WTC11 (cell line): ENCODE measurements around the gene RPS15. TPM values are rescaled to one million over a fixed set of nuclear protein-coding genes. Genes with fewer than 3 reads are reported as not detected.

Source experiments
- ATAC-seq: fragments of 200-7000 bp; cut with Tn5 transposase; 2 replicates; pipeline ENCODE4 v1.10.0; 2021; ENCODE audit warnings: mild to moderate bottlenecking, moderate library complexity
- CTCF ChIA-PET: fragments of 300-600 bp; sonication (Branson Sonifier 250); formaldehyde crosslinking; loops from one replicate; lab custom pipeline; 2021; ENCODE audit warnings: antibody characterized with exemption; lab: Charles Lee
- POLR2A ChIA-PET: fragments of 350-600 bp; sonication (Branson Sonifier 250); formaldehyde crosslinking; loops from one replicate; lab custom pipeline; 2021; ENCODE audit warnings: antibody characterized with exemption; lab: Charles Lee
- DNase-seq: peaks from one replicate; pipeline ENCODE4 v3.0.0; 2021; ENCODE audit warnings: low spot score
- H3K27ac Mint-ChIP-seq: 2 replicates; pipeline ENCODE4 v1.8.0; 2021; ENCODE audit warnings: mixed read lengths
- H3K27me3 Mint-ChIP-seq: 2 replicates; pipeline ENCODE4 v1.8.0; 2021; ENCODE audit warnings: low read depth, mild to moderate bottlenecking, moderate library complexity, mixed read lengths
- H3K36me3 Mint-ChIP-seq: 2 replicates; pipeline ENCODE4 v1.8.0; 2021; ENCODE audit warnings: mixed read lengths
- H3K4me1 Mint-ChIP-seq: 2 replicates; pipeline ENCODE4 v1.8.0; 2022; ENCODE audit warnings: mixed read lengths
- H3K4me3 Mint-ChIP-seq: 2 replicates; pipeline ENCODE4 v1.8.0; 2021; ENCODE audit warnings: mild to moderate bottlenecking, moderate library complexity, mixed read lengths
- H3K9me3 Mint-ChIP-seq: 2 replicates; pipeline ENCODE4 v1.8.0; 2021; ENCODE audit warnings: mixed read lengths
- ARID4B ChIP-seq: sonication (generic); formaldehyde crosslinking; IDR thresholded peaks from 2 replicates; pipeline ENCODE4 v1.8.0; 2023; ENCODE audit warnings: missing genetic modification reagents, mild to moderate bottlenecking, borderline replicate concordance
- ATF1 ChIP-seq: sonication (generic); formaldehyde crosslinking; IDR thresholded peaks from 2 replicates; pipeline ENCODE4 v1.8.1; 2023; ENCODE audit warnings: mild to moderate bottlenecking, moderate library complexity, missing genetic modification reagents
- CDX4 ChIP-seq: fragments of 250-450 bp; sonication (Bioruptor Pico); IDR thresholded peaks from 2 replicates; pipeline ENCODE4 v1.9.0; 2021; ENCODE audit warnings: moderate library complexity, mild to moderate bottlenecking, inconsistent platforms, borderline replicate concordance
- CREB1 ChIP-seq: sonication (generic); formaldehyde crosslinking; IDR thresholded peaks from 2 replicates; pipeline ENCODE4 v1.8.0; 2023; ENCODE audit warnings: mild to moderate bottlenecking, missing genetic modification reagents
- E2F4 ChIP-seq: sonication (generic); formaldehyde crosslinking; IDR thresholded peaks from 2 replicates; pipeline ENCODE4 v1.8.1; 2022; ENCODE audit warnings: low read depth, mild to moderate bottlenecking, moderate library complexity, missing genetic modification reagents, borderline replicate concordance
- ERG ChIP-seq: fragments of 250-450 bp; sonication (Bioruptor Pico); IDR thresholded peaks from 2 replicates; pipeline ENCODE4 v1.8.0; 2021; ENCODE audit warnings: mild to moderate bottlenecking
- ESRRA ChIP-seq: sonication (generic); formaldehyde crosslinking; IDR thresholded peaks from 2 replicates; pipeline ENCODE4 v1.8.1; 2022; ENCODE audit warnings: mild to moderate bottlenecking, missing genetic modification reagents, borderline replicate concordance
- GRHL2 ChIP-seq: fragments of 250-450 bp; sonication (Bioruptor Pico); IDR thresholded peaks from 2 replicates; pipeline ENCODE4 v1.8.0; 2022; ENCODE audit warnings: mild to moderate bottlenecking, moderate library complexity; ENCODE audit not compliant: insufficient replicate concordance, severe bottlenecking
- GTF2I ChIP-seq: fragments of 250-450 bp; sonication (Bioruptor Pico); conservative IDR thresholded peaks from 2 replicates; pipeline ENCODE4 v1.4.0; 2021; ENCODE audit warnings: mild to moderate bottlenecking
- IRF2 ChIP-seq: sonication (generic); formaldehyde crosslinking; IDR thresholded peaks from 2 replicates; pipeline ENCODE4 v1.8.0; 2022; ENCODE audit warnings: low read depth, missing genetic modification reagents, borderline replicate concordance
- KAT7 ChIP-seq: sonication (generic); formaldehyde crosslinking; IDR thresholded peaks from 2 replicates; pipeline ENCODE4 v1.8.1; 2023; ENCODE audit warnings: missing genetic modification reagents, mild to moderate bottlenecking, borderline replicate concordance
- MAX ChIP-seq: sonication (generic); formaldehyde crosslinking; IDR thresholded peaks from 2 replicates; pipeline ENCODE4 v1.8.0; 2022; ENCODE audit warnings: mild to moderate bottlenecking, missing genetic modification reagents
- MLX ChIP-seq: sonication (generic); formaldehyde crosslinking; IDR thresholded peaks from 2 replicates; pipeline ENCODE4 v1.8.1; 2023; ENCODE audit warnings: mild to moderate bottlenecking, missing genetic modification reagents, moderate library complexity
- MYBL2 ChIP-seq: sonication (generic); formaldehyde crosslinking; IDR thresholded peaks from 2 replicates; pipeline ENCODE4 v1.8.1; 2023; ENCODE audit warnings: mild to moderate bottlenecking, moderate library complexity, missing genetic modification reagents
- NFYB ChIP-seq: sonication (generic); formaldehyde crosslinking; conservative IDR thresholded peaks from 2 replicates; pipeline ENCODE4 v1.8.0; 2022; ENCODE audit warnings: low read depth, missing genetic modification reagents
- NR1H2 ChIP-seq: sonication (generic); formaldehyde crosslinking; IDR thresholded peaks from 2 replicates; pipeline ENCODE4 v1.9.0; 2021; ENCODE audit warnings: mild to moderate bottlenecking, moderate library complexity, missing genetic modification reagents
- PRRX2 ChIP-seq: fragments of 250-450 bp; sonication (Bioruptor Pico); IDR thresholded peaks from 2 replicates; pipeline ENCODE4 v1.8.0; 2021; ENCODE audit warnings: mild to moderate bottlenecking
- SMAD3 ChIP-seq: sonication (generic); formaldehyde crosslinking; IDR thresholded peaks from 2 replicates; pipeline ENCODE4 v1.8.0; 2022; ENCODE audit warnings: missing genetic modification reagents, mild to moderate bottlenecking, borderline replicate concordance
- SP1 ChIP-seq: sonication (generic); formaldehyde crosslinking; conservative IDR thresholded peaks from 2 replicates; pipeline ENCODE4 v1.8.1; 2022; ENCODE audit warnings: missing genetic modification reagents
- ZNF219 ChIP-seq: sonication (generic); formaldehyde crosslinking; IDR thresholded peaks from 2 replicates; pipeline ENCODE4 v1.8.0; 2023; ENCODE audit warnings: missing genetic modification reagents, mild to moderate bottlenecking, borderline replicate concordance
- ZNF396 ChIP-seq: fragments of 250-450 bp; sonication (Bioruptor Pico); IDR thresholded peaks from 2 replicates; pipeline ENCODE4 v1.8.0; 2021; ENCODE audit warnings: mild to moderate bottlenecking, moderate library complexity, borderline replicate concordance
- ZNF425 ChIP-seq: fragments of 250-450 bp; sonication (Bioruptor Pico); conservative IDR thresholded peaks from 2 replicates; pipeline ENCODE4 v1.9.0; 2021; ENCODE audit warnings: mild to moderate bottlenecking
- total RNA-seq: library from RNA; stranded (reverse); gene quantifications from 3 replicates; pipeline ENCODE4 v1.2.3, GENCODE V29; 2021

RPS15 gene
- total RNA-seq, 1 experiment from 2014 or later, result 1,932 TPM

- no peak overlapping the region for H3K27ac Mint-ChIP-seq
- ChIA-PET CTCF (interaction anchor here (0.5 to 2.0 kb wide), 5 partner anchors 18 to 131 kb away, joined by 3 to 12 read pairs (median 5); no protein-coding TSS in a partner anchor), POLR2A (interaction anchor here (1.1 kb wide), 1 partner anchor 129 kb away, joined by 3 read pairs; no protein-coding TSS in a partner anchor)
- peaks cover 3% of the 10 kb centered on the region for H3K4me1 Mint-ChIP-seq
- no peak for ATAC-seq
- TF ChIP-seq GTF2I (CRISPR knock-in tag) (peak; percentile 92), SP1 (CRISPR knock-in tag) (no peak)
- DNase-seq, result no peak
- H3K4me3 Mint-ChIP-seq, result no peak overlapping the region
- H3K9me3 Mint-ChIP-seq, result no peaks in the 10 kb centered on the region
- peaks cover 3% of the 10 kb centered on the region; the same call in 1 of the 2 replicates for H3K27me3 Mint-ChIP-seq
- H3K36me3 Mint-ChIP-seq, result peaks cover 2% of the 10 kb centered on the region; the same call in 1 of the 2 replicates
These were observed 40.4 kb upstream of the RPS15 start for GRCh38 chr19:1397838-1398237.

GRCh38 chr19:1399079-1399478 is 39.1 kb upstream of the RPS15 start:
- peaks cover 6% of the 10 kb centered on the region; the same call in 1 of the 2 replicates for H3K27me3 Mint-ChIP-seq
- H3K9me3 Mint-ChIP-seq, result no peaks in the 10 kb centered on the region
- peaks cover 2% of the 10 kb centered on the region; the same call in 1 of the 2 replicates for H3K36me3 Mint-ChIP-seq
- ChIA-PET CTCF (no interaction called here), POLR2A (no interaction called here)
- TF ChIP-seq GRHL2, result no peak
- TF ChIP-seq E2F4, result no peak
- no peak for TF ChIP-seq ATF1 (CRISPR knock-in tag)
- TF ChIP-seq ZNF219, result no peak
- TF ChIP-seq NR1H2 (CRISPR knock-in tag), result no peak
- TF ChIP-seq SMAD3 (CRISPR knock-in tag), result no peak
- no peak for TF ChIP-seq ZNF425 (CRISPR knock-in tag)
- H3K4me3 Mint-ChIP-seq, result no peak overlapping the region
- DNase-seq (no peak), ATAC-seq (no peak)
- no peak overlapping the region for H3K27ac Mint-ChIP-seq
- peaks cover 7% of the 10 kb centered on the region for H3K4me1 Mint-ChIP-seq

GRCh38 chr19:1399745-1400144 is 38.5 kb upstream of the RPS15 start:
- ATAC-seq (no peak), DNase-seq (no peak)
- Mint-ChIP-seq H3K4me3 (no peak overlapping the region), H3K27me3 (peaks cover 6% of the 10 kb centered on the region; the same call in 1 of the 2 replicates), H3K4me1 (peaks cover 7% of the 10 kb centered on the region), H3K9me3 (no peaks in the 10 kb centered on the region), H3K36me3 (peaks cover 2% of the 10 kb centered on the region; the same call in 1 of the 2 replicates), H3K27ac (no peak overlapping the region)
- CTCF ChIA-PET, result no interaction called here
- TF ChIP-seq MLX (CRISPR knock-in tag), result no peak
- no peak for TF ChIP-seq CDX4 (CRISPR knock-in tag)
- TF ChIP-seq KAT7, result no peak
- TF ChIP-seq ERG (CRISPR knock-in tag), result no peak
- no peak for TF ChIP-seq ZNF396 (CRISPR knock-in tag)
- TF ChIP-seq NFYB, result no peak
- TF ChIP-seq MAX (CRISPR knock-in tag), result no peak
- TF ChIP-seq CREB1 (CRISPR knock-in tag), result no peak
- no peak for TF ChIP-seq MYBL2 (CRISPR knock-in tag)
- TF ChIP-seq PRRX2 (CRISPR knock-in tag), result no peak
- no peak for TF ChIP-seq ARID4B (CRISPR knock-in tag)
- TF ChIP-seq SMAD3 (CRISPR knock-in tag), result no peak
- TF ChIP-seq ESRRA (CRISPR knock-in tag), result no peak
- TF ChIP-seq IRF2 (CRISPR knock-in tag), result no peak
- POLR2A ChIA-PET, result no interaction called here
